BLaER1 treated with 17β-estradiol and CSF1 and Interleukin-3, amounts not matched to agents 10 nM and 100 nM (cell line): ENCODE data around the gene APBB2.

ENCODE experiments used
- H3K27ac ChIP-seq, 11 experiments: shearing (Covaris generic); formaldehyde crosslinking; 2 replicates each; pipeline ENCODE4 v1.8.1; 2022
- H3K27me3 ChIP-seq, 11 experiments: shearing (Covaris generic); formaldehyde crosslinking; 2 replicates each; pipeline ENCODE4 v1.8.1; 2022
- H3K36me3 ChIP-seq, 11 experiments: shearing (Covaris generic); formaldehyde crosslinking; 2 replicates each; pipeline ENCODE4 v1.8.1; 2022
- H3K4me1 ChIP-seq, 10 experiments: shearing (Covaris generic); formaldehyde crosslinking; 2 replicates each; pipeline ENCODE4 v1.8.1; 2022
- H3K4me2 ChIP-seq, 11 experiments: shearing (Covaris generic); formaldehyde crosslinking; 2 replicates each; pipeline ENCODE4 v1.8.1; 2022
- H3K4me3 ChIP-seq, 10 experiments: shearing (Covaris generic); formaldehyde crosslinking; 2 replicates each; pipeline ENCODE4 v1.8.1; 2022
- H3K9ac ChIP-seq, 11 experiments: shearing (Covaris generic); formaldehyde crosslinking; 2 replicates each; pipeline ENCODE4 v1.8.1; 2022
- H3K9me3 ChIP-seq, 11 experiments: shearing (Covaris generic); formaldehyde crosslinking; replicated peaks in 1 of 11; 2 replicates each; pipeline ENCODE4 v1.8.1; 2022
- H4K20me1 ChIP-seq, 11 experiments: shearing (Covaris generic); formaldehyde crosslinking; 2 replicates each; pipeline ENCODE4 v1.8.1; 2022
- Cebpa-rat ChIP-seq, 11 experiments: shearing (Covaris generic); IDR thresholded peaks; 2 replicates each; pipeline ENCODE4 v1.8.1; 2022

Gene APBB2

DNA sequence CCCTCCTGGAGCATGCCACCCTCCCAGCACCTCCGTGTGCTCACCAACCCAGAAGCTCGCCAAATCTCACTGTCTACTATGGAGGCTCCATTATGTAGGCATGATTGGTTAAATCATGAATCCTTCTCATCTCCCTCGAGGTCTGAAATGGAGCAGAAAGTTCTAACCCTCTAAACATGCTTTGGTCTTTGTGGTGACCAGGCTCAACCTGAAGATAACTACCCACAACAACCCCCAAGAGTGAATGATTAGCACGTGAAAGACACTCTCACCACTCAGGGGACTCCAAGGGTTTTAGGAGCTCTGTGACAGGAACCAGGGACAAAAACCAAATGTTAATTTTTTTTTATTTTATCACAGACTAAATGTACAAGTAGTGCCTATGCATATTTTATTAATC lies 47.2 kb downstream of the APBB2 start:
- peaks cover 0 to 5% (median 3%) of the 10 kb centered on the region in 10 experiments; a peak in 8 of 20 replicates for H3K4me1 ChIP-seq

DNA sequence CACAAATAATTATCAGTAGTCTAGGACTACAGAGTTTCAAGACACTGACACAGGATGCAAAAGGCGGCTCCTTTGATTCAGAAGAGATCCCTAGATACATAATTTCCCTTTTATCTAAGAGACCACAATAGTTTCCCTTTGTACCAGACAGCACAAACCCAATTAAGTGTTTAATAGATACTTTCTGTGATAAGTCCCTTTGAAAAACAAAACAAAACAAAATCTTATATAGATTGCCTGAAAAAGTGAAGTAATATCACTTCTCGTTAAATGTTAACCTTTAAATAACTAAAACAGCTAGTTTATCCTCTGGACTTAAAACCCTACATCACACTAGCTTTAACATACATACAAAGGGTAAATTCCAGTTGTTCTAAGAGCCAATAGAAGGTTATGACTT lies 49.9 kb downstream of the APBB2 start:
- Histone ChIP-seq H3K9me3 (peaks cover 18 to 38% (median 31%) of the 10 kb centered on the region in 11 experiments; a peak in 21 of 22 replicates), H3K4me1 (peaks cover 0 to 5% (median 0%) of the 10 kb centered on the region in 10 experiments; a peak in 2 of 20 replicates), H3K4me3 (no peak overlapping the region), H3K27me3 (no peaks in the 10 kb centered on the region), H3K27ac (no peak overlapping the region), H3K9ac (no peak overlapping the region), H3K4me2 (no peak overlapping the region), H4K20me1 (peaks cover 0 to 19% (median 0%) of the 10 kb centered on the region in 11 experiments; a peak in 5 of 22 replicates), H3K36me3 (peaks cover 6 to 17% (median 11%) of the 10 kb centered on the region in 11 experiments; a peak in 14 of 22 replicates)
- no peak for TF ChIP-seq Cebpa-rat (IDR thresholded peaks at IDR 0.05)

More for the DNA sequence above, 47.2 kb downstream of the APBB2 start:
- Histone ChIP-seq H3K27ac (no peak overlapping the region), H3K4me2 (no peak overlapping the region), H4K20me1 (peaks cover 0 to 16% (median 0%) of the 10 kb centered on the region in 11 experiments; a peak in 2 of 22 replicates), H3K27me3 (no peaks in the 10 kb centered on the region), H3K36me3 (peaks cover 6 to 17% (median 11%) of the 10 kb centered on the region in 11 experiments; a peak in 14 of 22 replicates), H3K9ac (no peak overlapping the region), H3K9me3 (peaks cover 18 to 42% (median 31%) of the 10 kb centered on the region in 11 experiments; a peak in 21 of 22 replicates), H3K4me3 (no peak overlapping the region)
- TF ChIP-seq Cebpa-rat (IDR thresholded peaks at IDR 0.05): no peak

DNA sequence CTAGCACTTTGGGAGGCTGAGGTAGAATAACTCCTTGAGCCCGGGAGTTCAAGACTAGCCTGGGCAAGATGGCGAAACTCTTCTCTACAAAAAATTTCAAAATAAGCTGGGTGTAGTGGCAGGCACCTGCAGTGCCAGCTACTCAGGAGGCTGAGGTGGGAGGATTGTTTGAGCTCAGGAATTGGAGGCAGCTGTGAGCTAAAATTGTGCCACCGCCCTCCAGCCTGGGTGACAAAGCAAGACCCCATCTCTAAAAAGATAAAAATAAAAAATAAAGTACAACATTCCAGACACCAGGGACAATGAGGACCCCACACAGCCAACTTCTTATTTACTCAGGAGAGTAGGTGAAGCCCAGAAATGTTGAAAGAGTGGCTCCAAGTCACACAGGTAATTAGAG lies 53.0 kb downstream of the APBB2 start:
- H3K4me2 ChIP-seq: no peak overlapping the region
- H4K20me1 ChIP-seq: peaks cover 0 to 35% (median 0%) of the 10 kb centered on the region in 11 experiments; a peak in 5 of 22 replicates
- H3K9me3 ChIP-seq: peaks cover 5 to 17% (median 14%) of the 10 kb centered on the region in 11 experiments; a peak in 19 of 22 replicates
- H3K4me3 ChIP-seq: no peak overlapping the region
- no peak overlapping the region for H3K27ac ChIP-seq
- peaks cover 0 to 4% (median 4%) of the 10 kb centered on the region in 11 experiments; a peak in 12 of 22 replicates for H3K36me3 ChIP-seq
- no peak for TF ChIP-seq Cebpa-rat (IDR thresholded peaks at IDR 0.05)
- no peaks in the 10 kb centered on the region for H3K27me3 ChIP-seq
- peaks cover 0 to 15% (median 2%) of the 10 kb centered on the region in 10 experiments; a peak in 4 of 20 replicates for H3K4me1 ChIP-seq
- H3K9ac ChIP-seq: no peak overlapping the region

DNA sequence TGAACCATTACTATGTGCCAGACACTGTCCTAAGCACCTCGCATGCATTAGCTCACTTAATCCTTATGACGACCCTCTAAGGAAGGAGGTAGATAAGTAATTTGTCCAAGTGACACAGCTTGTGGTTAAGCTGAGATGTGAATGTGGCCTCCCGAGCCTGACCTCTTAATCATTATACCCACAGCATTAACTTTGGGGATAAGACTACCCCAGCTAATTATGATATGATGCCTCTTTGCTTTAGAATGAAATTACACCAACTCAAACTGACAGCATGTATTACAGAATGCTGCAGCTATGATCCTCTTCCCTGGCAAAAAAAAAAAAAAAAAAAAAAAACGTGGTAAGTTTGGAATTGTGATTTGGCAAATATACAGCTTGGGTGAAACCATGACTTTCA lies 53.5 kb downstream of the APBB2 start:
- H3K9ac ChIP-seq: no peak overlapping the region

DNA sequence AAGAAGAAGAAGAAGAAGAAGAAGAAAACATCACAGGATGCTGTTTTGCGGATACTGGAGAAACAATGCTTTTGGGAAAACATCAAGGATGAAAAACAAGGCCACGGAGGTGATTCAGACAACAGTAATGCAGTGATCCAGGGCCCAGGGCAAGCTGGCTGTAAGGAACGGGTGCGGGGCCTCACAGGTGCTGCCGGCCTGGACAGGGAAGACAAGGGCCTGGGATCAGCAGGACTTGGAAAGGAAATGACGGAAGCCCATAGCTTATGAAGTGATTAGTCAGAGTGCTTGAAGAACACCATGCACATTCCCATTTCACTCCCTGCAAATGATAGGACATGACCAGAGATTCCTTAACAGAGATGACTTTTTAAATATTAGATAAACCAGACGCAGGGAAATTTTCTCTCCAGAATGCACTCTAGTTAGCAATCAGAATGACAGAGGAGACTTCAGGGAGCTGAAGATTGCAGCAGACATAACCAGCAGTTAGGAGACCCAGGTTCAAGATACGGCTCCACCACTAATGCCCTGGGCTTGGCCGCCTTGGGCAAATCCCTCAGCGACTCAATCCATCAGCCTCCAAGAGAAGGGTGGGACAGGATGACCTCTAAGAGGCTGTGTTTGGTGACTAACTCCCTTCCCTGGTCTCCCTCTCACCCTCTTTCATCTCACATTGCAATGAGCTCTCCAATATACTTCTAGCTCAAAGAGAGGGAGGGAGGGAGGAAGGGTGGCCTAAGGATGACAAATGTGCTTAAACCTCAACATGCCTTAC lies 54.1 kb downstream of the APBB2 start:
- peaks cover 0 to 41% (median 0%) of the 10 kb centered on the region in 11 experiments; a peak in 5 of 22 replicates for H4K20me1 ChIP-seq
- H3K9ac ChIP-seq: no peak overlapping the region
- peaks cover 0 to 27% (median 2%) of the 10 kb centered on the region in 10 experiments; a peak in 6 of 20 replicates for H3K4me1 ChIP-seq
- TF ChIP-seq Cebpa-rat (IDR thresholded peaks at IDR 0.05): no peak
- H3K4me3 ChIP-seq: no peak overlapping the region
- H3K27ac ChIP-seq: no peak overlapping the region
- H3K9me3 ChIP-seq: peaks cover 0 to 6% (median 3%) of the 10 kb centered on the region in 11 experiments; a peak in 11 of 22 replicates
- H3K36me3 ChIP-seq: no peaks in the 10 kb centered on the region
- no peaks in the 10 kb centered on the region for H3K27me3 ChIP-seq
- H3K4me2 ChIP-seq: no peak overlapping the region

More for the DNA sequence above, 53.5 kb downstream of the APBB2 start:
- no peak overlapping the region for H3K4me3 ChIP-seq
- no peaks in the 10 kb centered on the region for H3K36me3 ChIP-seq
- H3K27me3 ChIP-seq: no peaks in the 10 kb centered on the region
- no peak overlapping the region for H3K27ac ChIP-seq
- H3K9me3 ChIP-seq: peaks cover 0 to 12% (median 9%) of the 10 kb centered on the region in 11 experiments; a peak in 14 of 22 replicates
- peaks cover 0 to 35% (median 0%) of the 10 kb centered on the region in 11 experiments; a peak in 5 of 22 replicates for H4K20me1 ChIP-seq
- no peak for TF ChIP-seq Cebpa-rat (IDR thresholded peaks at IDR 0.05)
- peaks cover 0 to 20% (median 2%) of the 10 kb centered on the region in 10 experiments; a peak in 5 of 20 replicates for H3K4me1 ChIP-seq
- no peak overlapping the region for H3K4me2 ChIP-seq

DNA sequence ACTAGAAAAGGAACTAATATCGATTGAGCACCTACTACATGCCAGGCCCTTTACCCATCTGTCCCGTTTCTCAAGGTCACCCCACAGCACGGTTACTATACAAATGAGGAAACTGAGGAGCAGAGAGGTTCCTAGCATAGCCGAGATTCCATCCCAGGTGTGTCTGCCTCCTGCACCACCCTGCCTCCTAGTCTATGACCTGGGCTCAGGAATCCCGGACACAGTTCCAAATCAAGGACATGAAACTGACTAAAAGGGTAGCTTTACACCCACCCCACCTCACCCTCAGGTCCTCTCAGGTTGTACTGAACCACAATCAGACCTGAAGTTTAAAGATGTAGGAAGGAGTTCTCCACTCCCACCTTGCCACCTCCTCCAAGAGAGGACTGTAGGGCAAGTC lies 55.6 kb downstream of the APBB2 start:
- H3K9me3 ChIP-seq: no peaks in the 10 kb centered on the region
- no peak overlapping the region for H3K4me3 ChIP-seq
- TF ChIP-seq Cebpa-rat (IDR thresholded peaks at IDR 0.05): no peak
- no peak overlapping the region for H3K9ac ChIP-seq
- no peak overlapping the region for H3K27ac ChIP-seq
- H3K27me3 ChIP-seq: no peaks in the 10 kb centered on the region
- peaks cover 0 to 28% (median 0%) of the 10 kb centered on the region in 10 experiments; a peak in 6 of 20 replicates for H3K4me1 ChIP-seq
- H3K4me2 ChIP-seq: no peak overlapping the region
- H3K36me3 ChIP-seq: no peaks in the 10 kb centered on the region
- H4K20me1 ChIP-seq: peaks cover 0 to 41% (median 0%) of the 10 kb centered on the region in 11 experiments; a peak in 5 of 22 replicates

DNA sequence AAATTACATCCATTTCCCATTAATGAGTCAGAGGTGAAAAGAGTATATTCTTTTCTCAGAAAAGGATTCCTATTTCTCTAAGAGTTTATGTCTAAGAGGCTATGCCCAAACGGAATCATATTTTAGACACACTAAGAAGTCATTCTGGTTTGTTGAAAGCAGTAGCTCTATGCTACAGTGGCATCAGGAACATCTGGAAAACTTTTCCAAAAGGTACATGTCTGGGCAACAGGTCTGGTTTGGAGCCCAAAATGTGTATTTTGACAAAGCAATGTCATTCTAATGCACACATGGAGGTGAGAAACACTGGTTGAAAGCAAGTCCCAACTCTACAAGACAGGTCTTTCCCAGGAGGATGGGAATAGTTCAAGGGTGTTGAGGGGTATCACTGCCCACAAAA lies 56.1 kb downstream of the APBB2 start:
- Histone ChIP-seq H3K4me1 (peaks cover 0 to 28% (median 0%) of the 10 kb centered on the region in 10 experiments; a peak in 6 of 20 replicates), H3K9ac (no peak overlapping the region), H3K27me3 (no peaks in the 10 kb centered on the region), H3K4me2 (no peak overlapping the region), H3K9me3 (no peaks in the 10 kb centered on the region), H3K4me3 (no peak overlapping the region), H4K20me1 (peaks cover 0 to 41% (median 0%) of the 10 kb centered on the region in 11 experiments; a peak in 5 of 22 replicates), H3K36me3 (no peaks in the 10 kb centered on the region), H3K27ac (no peak overlapping the region)
- TF ChIP-seq Cebpa-rat (IDR thresholded peaks at IDR 0.05): no peak

DNA sequence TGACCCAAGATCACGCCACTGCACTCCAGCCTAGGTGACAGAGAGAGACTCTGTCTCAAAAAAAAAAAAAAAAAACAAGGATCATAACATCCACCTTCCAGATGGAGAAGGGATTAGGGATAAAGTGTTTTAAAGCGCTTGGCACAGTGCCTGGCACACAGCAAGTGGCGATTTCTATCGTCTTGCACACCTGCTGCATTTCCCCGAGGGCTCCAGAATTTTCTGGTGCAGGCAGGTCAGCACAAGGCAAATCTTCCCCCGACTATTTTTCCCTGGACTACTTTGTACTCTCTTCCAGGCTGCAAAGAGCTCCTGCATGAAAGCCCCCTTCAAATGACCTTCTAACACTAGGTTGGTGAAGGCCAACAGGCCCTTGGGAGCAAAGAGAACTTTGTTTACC lies 57.3 kb downstream of the APBB2 start:
- H3K9me3 ChIP-seq: no peaks in the 10 kb centered on the region
- H3K4me2 ChIP-seq: 0 out of 22 replicates have a peak overlapping the region, but pooled peaks of 2 of the 11 experiments have one; percentile 12 to 27
- no peak overlapping the region for H3K9ac ChIP-seq
- no peaks in the 10 kb centered on the region for H3K36me3 ChIP-seq
- H3K27me3 ChIP-seq: no peaks in the 10 kb centered on the region
- peaks cover 0 to 28% (median 0%) of the 10 kb centered on the region in 10 experiments; a peak in 6 of 20 replicates for H3K4me1 ChIP-seq
- H3K27ac ChIP-seq: no peak overlapping the region
- H4K20me1 ChIP-seq: peaks cover 0 to 41% (median 0%) of the 10 kb centered on the region in 11 experiments; a peak in 5 of 22 replicates
- TF ChIP-seq Cebpa-rat (IDR thresholded peaks at IDR 0.05): no peak
- no peak overlapping the region for H3K4me3 ChIP-seq

DNA sequence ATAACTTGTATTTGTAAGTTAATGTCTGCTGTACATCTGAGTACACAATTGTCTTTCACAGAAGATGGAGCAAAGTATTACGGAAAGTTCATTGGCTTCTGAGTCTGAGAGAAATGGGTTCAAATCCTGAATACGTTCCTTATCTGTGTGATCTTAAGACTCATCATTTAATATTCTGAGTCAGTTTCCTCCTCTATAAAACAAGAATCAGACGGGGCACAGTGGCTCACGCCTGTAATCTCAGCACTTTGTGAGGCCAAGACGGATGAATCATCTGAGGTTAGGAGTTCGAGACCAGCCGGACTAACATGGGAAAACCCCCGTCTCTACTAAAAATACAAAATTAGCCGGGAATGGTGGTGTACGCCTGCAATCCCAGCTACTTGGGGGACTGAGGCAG lies 57.8 kb downstream of the APBB2 start:
- peaks cover 0 to 28% (median 0%) of the 10 kb centered on the region in 10 experiments; a peak in 6 of 20 replicates for H3K4me1 ChIP-seq
- no peaks in the 10 kb centered on the region for H3K36me3 ChIP-seq
- H3K27ac ChIP-seq: no peak overlapping the region
- H3K9ac ChIP-seq: no peak overlapping the region
- no peak for TF ChIP-seq Cebpa-rat (IDR thresholded peaks at IDR 0.05)
- no peaks in the 10 kb centered on the region for H3K27me3 ChIP-seq
- H3K9me3 ChIP-seq: no peaks in the 10 kb centered on the region
- H3K4me3 ChIP-seq: no peak overlapping the region
- peak overlapping the region in 2 of 11 experiments; percentile 12 to 27; a peak in 1 of 22 replicates for H3K4me2 ChIP-seq
- peaks cover 0 to 41% (median 0%) of the 10 kb centered on the region in 11 experiments; a peak in 5 of 22 replicates for H4K20me1 ChIP-seq
